NCI-H526 treated with DMSO at 0.1 percent for 48 hours (cell line): ENCODE measurements around the gene PHACTR1.
"Not testable (repeated sequence)": the region's sequence is repeated elsewhere in the genome, so short reads cannot be mapped to it uniquely, and the experiment has no call there.

Experiments used
- DNase-seq: peaks from one replicate; lab custom pipeline; 2025; lab: John Stamatoyannopoulos, UW

PHACTR1 gene

GRCh38 chr6:13113981-13114593, 397.5 kb downstream of the PHACTR1 start:
- no peak for DNase-seq

- no peak for DNase-seq
Observed at GRCh38 chr6:13116155-13116554, 399.6 kb downstream of the PHACTR1 start.

DNA sequence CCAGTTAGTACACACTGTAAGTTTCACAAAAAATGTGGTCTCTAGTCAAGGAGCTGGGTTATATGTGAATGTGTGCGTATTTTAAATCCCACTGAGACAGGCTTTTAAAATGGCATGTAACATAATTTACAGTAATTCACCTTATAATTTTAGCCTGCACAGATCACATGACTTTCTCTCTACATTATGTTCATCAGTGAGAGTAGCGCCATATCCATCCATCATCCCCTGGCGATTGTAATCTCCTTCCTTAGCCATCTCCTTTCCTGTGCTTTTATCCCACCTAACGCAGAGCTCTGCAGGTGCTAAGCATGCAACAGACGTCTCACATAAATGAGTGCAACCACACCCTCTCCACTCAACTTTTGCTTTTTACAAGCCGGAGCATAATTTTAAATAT, 401.0 kb downstream of the PHACTR1 start:
- DNase-seq: no peak

DNA sequence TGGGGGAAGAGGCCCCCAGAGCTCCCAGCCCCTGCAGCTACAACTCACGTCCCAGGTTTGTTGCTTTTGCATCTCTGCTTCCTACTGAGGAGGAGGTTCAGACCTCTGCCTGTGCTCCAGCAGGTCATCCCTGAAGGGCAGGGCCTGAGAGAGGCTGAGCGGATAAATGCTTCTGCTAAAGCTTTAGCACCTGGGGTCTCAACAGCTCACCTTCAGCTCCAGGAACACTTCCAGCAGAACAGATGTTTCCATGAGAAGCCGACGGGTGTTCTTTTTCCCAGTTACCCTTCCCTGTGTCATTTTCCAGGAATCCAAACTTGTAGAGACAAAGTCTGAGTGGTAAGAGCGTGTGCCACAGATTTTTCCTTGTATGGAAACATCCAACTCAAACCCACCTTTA, 403.0 kb downstream of the PHACTR1 start:
- no peak for DNase-seq

DNA sequence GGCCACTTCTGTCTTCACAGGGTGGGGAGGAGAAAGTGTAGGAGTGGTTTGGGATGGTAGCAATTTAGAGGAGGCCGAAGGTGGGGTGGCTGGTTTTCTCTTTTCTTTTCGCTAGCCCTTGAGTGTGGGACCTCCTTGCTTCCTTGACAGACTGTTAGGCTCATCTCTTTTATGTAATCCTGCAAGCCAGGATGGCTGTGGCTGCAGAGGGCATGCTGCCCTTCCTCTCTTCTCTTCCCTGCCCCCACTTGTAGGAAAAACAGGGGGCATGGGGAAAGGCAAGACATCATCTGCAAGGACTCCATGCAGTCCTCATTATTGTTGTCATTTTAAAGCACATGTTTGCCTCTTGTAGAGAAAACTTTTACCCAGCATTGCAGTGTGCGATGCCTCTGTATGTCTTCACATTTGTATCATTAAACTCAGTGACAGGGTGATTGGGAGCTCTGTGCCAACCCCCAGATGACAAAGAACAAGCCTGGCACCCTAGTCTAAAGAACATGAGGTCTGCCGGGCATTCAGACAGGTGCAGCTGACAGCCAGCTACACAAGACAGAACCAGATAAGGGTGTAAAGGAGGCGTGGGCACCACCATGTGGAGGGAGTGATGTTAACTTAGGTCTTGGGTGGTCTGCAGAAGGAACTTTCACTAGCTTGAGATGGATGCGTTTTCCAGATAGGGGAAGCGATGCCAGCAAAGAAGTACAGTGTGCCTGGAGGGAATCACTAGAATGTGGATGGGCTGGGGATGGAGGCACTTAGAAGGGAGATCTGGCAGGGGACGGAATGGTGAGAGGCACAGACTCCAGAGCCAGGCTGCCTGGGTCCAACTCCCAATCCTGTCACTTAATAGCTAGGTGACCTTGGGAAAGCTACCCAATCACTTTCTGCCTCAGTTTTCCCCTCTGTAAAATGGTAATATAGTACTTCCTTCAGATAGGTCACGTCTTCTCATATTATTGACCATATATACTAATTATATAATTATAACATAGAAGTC, 404.2 kb downstream of the PHACTR1 start:
- no peak for DNase-seq

DNA sequence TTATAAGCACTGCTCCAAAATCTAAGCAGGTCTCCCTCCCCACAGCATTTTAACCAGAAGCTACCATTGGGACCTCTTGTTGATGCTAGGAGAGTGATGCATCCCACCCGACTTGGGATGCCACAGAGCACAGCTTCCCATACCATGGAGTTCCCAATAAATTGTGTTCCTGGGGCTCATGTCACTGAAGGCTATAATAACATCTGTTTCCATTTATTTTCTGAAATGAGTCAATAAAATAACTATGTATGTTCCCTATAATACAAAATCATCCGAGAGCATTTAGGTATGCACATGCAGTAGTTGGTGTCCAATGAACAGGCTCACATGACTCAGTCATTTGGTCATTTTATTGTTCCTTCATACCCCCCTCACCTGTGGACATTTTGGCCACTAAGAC, 407.6 kb downstream of the PHACTR1 start:
- DNase-seq: no peak

DNA sequence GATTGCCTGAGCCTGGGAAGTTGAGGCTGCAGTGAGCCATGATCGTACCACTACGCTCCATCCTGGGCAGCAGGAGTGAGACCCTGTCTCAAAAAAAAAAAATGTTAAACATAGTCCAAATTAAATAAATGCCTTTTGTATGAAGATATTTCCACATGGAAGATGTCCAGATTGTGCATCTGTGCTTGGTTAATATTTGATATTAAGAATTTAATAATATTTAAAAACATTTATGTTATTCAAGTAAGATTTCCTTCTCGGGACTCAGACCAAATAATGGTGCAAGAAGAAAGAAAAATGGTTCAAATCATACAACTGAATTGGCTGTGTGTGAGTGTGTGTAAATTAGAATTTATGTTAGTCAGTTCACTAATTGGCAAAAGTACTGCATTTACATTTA, 409.3 kb downstream of the PHACTR1 start:
- no peak for DNase-seq

- DNase-seq: no peak
Observed at GRCh38 chr6:13131935-13132661, 415.5 kb downstream of the PHACTR1 start.

- DNase-seq: not testable (repeated sequence)
Observed at GRCh38 chr6:13133894-13134293, 417.3 kb downstream of the PHACTR1 start.

- DNase-seq: no peak
Observed at GRCh38 chr6:13135152-13135551, 418.6 kb downstream of the PHACTR1 start.

GRCh38 chr6:13139119-13139518, 422.6 kb downstream of the PHACTR1 start:
- no peak for DNase-seq

DNA sequence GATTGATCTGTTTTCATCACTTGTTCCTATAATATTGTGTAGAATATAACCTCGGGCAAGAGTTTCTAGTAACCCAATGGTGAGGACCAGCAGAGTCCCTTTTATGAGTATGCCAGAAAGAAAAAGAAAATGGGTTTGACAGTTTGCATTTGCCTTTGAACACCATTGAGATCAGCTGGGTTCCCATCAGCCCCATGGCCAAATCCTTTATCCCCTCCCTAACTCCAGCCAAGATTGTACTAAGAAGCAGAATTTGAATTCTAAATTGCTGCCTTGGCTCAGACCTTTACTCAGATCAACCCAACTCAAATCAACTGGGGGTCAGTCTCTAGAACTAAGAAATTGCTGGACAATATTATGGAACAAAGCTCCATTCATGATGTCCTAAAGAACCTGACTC, 424.4 kb downstream of the PHACTR1 start:
- DNase-seq: no peak

DNA sequence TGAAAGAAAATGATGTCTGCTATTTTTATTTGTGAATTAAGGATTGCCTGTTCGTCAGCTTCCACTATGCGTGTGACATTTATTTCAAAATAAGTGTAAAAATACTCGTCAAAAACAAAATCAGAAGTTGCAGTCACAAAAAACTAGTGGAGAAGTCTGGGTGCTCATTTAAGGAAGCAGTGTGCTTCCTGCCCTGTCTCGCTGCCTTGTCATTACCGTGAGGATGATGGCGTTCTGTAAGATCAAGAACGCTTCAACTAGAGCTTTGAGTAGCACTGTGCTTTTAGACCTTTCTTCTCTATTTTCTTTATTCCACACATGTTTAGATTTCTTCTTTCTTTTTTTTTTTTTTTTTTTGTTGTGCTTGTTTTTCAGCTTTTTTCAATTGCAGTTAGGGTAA, 424.8 kb downstream of the PHACTR1 start:
- no peak for DNase-seq

- DNase-seq: no peak
Observed at GRCh38 chr6:13142611-13143010, 426.0 kb downstream of the PHACTR1 start.

- DNase-seq: no peak
Observed at GRCh38 chr6:13146442-13146841, 429.9 kb downstream of the PHACTR1 start.

DNA sequence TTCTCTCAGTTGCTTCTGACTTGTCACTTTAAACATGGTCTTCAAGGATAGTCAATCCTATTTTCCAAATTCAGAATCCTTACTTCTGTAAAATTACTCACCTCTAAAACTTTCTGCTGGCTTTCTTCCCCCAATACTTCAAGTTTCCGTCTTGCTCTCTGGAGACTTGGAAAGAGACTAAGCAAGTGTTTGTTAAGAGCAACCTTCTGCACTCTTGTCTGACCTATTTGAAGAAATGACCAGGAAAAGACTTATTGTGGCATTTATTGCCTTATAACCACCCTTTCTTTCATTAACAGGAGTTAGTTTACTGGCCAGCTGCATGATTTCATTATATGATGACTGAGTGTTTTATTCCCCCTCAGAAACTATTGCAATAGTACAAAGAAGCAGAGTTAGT, 430.8 kb downstream of the PHACTR1 start:
- no peak for DNase-seq

GRCh38 chr6:13147782-13148181, 431.2 kb downstream of the PHACTR1 start:
- no peak for DNase-seq

- DNase-seq: no peak
Observed at GRCh38 chr6:13152764-13153163, 436.2 kb downstream of the PHACTR1 start.

GRCh38 chr6:13156381-13156780, 439.8 kb downstream of the PHACTR1 start:
- no peak for DNase-seq

- DNase-seq: no peak
Observed at GRCh38 chr6:13157293-13157692, 440.7 kb downstream of the PHACTR1 start.

DNA sequence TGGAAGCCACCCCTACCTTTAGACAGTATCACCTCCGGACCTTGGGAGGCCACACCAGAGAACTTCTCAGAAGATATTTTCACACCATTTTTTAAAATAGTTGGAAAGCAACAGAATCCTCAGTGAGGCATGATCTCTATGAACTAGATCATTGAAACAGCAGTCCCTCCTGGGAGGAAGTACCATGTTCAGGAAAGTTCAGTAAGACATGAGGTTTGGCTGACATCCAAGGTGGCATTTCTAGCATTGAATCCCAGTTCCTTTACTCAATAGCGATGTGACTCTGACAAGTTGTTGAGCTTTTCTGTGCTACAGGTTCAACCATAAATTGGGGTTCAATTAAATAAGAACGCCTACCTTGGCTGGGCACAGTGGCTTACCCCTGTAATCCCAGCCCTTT, 442.7 kb downstream of the PHACTR1 start:
- DNase-seq: no peak

GRCh38 chr6:13159822-13160221, 443.3 kb downstream of the PHACTR1 start:
- DNase-seq: not testable (repeated sequence)
